Stimulated activated naive CD8-positive, alpha-beta T cell treated with anti-CD3 and anti-CD28 coated beads, Interleukin-15, Interleukin-2, amounts not matched to agents 100 U/mL and 50 U/mL, for 24 hours (primary cell): ENCODE results near the gene CLPSL2.

Experiments used
- ATAC-seq: fragments of 150-1000 bp; cut with Tn5 transposase; one replicate; pipeline ENCODE4 v1.10.0; 2021
- DNase-seq: peaks from one replicate; pipeline ENCODE4 v3.0.0; 2021

The CLPSL2 gene

DNA sequence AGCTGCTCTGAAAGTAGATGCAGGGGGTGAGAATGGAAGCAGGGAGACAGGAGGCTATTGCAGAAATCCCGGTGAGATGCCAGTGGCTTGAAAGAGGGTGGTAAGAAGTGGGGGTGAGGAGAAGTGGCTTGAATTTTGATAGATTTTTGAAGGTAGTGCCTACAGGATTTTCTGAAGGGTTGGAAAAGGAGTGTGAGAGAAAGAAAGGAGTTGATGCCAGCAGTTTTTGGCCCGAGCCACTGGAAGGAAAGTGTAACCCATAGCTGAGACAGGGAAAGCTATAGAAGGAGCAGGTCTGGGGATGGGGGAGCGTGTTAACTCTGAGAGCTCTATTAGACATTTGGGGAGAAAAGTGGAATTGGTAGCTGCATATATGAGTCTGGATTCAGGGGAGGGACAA lies 29.9 kb upstream of the CLPSL2 start:
- DNase-seq (no peak), ATAC-seq (no peak)

DNA sequence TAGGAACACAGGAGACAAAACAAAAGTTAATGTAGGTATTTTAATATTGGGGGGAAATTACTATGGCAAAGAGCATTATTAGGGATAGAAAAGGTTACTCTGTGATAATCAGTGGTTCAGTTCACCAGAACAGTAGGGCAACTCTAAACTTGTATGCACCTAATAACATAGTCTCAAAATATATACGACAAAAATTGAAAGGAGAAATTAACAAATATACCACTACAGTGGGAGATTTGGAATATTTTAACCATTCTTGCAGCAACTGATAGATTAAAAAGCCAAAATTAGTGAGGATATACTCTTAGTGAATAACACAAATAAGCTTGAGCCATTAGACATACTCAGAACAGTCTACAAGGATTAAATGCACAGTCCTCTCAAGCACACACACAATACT lies 28.5 kb upstream of the CLPSL2 start:
- ATAC-seq (no peak), DNase-seq (no peak)

DNA sequence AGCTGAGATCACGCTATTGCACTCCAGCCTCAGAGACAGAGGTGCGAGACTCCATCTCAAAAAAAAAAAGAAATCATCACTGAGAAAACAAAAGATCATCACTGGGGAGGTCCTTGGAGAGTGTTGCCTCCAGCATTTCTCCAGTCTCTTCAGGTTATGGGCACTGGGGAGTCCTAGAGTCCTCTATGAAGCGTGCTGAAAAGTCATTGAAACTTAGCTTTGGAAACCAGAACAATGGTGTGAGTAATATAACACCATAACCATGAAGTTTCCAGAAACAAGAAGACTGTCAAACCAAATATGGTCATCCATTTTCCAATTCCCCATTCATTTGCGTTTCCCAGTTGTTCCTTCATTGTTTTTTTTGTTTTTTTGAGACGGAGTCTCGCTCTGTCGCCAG lies 25.8 kb upstream of the CLPSL2 start:
- no peak for DNase-seq
- peak; percentile 52 for ATAC-seq

DNA sequence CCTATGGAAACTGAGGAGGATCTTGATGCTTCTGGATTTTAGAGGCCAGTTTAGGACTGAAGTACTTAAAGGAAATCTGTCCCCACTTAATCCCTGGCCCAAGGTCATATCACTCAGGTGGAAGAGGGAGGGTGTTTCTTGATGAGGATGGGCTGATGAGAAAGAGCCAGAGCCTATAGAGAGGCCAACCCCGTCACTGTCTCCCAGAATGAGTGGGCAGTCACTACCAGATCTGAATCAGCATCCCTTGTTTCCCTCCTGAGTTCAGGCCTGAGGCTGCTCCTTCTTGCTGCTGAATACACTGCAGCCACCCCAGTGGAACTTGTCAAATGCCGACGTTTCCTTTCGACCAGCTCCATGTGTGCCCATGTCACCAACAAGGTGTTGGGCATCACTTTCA lies 24.8 kb upstream of the CLPSL2 start:
- DNase-seq (no peak), ATAC-seq (peak; percentile 63)

DNA sequence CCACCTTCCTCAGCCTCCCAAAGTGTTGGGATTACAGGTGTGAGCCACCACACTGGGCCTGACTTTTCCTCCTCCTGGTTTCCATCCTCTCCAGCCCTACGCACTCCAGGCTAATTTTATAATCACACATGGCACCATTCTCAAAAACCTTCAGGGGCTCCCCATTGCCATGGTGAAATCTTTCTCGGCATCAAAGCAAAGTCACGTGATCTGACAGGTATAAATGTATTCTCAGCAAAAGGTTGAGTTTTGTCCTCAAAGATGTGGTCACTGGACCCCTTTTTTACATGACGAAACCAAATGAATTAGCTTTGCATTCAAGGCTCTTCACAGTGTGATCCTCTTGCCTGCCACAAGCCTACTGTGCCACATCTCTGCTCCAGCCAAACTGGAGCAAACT lies 24.1 kb upstream of the CLPSL2 start:
- ATAC-seq (no peak), DNase-seq (no peak)

DNA sequence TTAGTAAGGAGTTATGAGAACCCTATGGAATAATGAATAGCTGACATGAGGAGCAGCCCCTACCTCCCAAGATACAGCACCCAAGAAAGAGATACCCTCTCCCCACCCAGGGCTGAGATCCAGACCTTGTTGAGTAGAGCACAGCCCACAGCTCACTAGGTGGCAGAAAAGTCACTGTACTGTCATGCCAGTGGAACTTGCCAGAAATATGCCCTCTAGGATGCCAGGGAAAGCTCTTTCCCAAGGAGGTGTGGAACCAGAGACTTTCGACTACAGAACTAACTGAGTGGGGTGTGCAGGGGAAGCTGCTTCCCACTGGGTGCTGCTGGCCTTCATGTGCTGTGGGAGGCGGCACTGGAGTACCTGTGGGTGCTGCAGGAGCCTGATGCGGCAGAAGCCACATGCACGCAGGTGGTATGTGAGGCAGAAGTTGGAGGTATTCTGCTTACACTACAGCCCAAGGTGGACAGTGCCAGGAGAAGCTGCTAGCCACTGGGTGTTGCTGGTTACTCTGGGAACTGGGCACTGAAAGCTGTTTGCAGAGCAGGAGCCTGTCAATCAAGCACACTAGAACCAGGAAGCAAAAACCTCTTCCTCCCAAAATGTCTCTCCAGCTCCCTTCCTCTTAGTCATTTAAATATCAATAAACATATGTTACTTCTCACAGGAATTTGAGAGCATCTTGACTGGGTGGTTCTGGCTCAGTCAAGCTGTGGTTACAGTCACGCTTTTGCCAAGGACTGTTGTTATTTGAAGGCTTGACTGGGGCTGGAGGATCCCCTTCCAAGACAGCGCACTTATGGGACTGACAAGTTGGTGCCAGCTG lies 21.7 kb upstream of the CLPSL2 start:
- ATAC-seq (no peak), DNase-seq (no peak)

DNA sequence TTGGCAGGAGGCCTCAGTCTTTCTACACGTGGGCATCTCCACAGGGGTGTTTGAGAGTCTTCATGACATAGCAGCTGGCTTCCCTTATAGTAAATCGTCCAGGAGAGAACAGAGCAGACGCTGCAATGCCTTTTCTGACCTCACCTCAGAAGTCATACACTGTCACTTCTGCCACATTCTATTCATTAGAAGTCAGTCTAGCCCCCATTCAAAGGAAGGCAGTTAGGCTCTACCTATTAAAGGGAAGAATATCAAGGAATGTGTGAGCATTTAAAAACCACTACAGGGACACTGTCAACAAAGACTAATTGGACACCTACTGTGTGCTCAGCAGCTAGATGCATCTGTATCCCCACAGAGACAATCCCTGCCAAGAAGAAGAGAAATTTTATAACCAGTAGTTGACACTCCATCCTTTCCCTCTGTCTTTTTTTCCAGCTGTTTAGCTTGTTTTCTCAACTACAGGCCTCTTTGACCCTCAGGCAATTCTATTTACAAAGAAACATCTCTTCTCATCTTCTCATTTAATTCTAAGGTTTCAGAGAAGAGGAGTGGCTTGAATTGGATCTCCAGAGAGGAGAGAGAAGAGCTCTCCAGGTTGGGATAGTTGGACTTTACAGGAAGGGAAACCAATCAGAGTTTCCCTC lies 21.0 kb upstream of the CLPSL2 start:
- no peak for ATAC-seq
- DNase-seq: no peak

DNA sequence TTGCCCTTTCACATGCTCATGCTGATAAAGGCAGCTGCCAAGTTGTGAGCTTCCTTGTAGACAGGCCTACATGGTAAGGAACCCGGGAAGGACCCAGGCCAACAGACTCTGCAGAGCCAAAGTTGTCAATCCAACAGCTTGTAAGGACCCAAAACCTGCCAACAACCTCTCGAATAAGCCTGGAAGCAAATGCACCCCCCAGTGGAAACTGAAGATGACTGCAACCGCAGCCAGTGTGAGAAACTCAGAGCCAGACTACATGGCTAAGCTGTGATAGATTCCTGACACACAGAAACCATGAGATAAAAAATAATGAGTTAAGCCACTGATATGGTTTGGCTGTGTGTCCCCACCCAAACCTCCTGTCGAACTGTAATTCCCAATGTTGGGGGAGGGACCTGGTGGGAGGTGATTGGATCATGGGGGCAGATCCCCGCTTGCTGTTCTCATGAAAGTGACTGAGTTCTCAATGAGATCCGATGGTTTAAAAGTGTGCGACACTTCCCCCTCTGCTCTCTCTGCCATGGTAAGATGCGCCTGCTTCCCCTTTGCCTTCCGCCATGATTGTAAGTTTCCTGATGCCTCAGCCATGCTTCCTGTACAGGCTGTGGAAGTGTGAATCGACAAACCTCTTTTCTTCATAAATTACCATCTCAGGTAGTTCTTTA lies 18.8 kb upstream of the CLPSL2 start:
- DNase-seq (no peak), ATAC-seq (no peak)

DNA sequence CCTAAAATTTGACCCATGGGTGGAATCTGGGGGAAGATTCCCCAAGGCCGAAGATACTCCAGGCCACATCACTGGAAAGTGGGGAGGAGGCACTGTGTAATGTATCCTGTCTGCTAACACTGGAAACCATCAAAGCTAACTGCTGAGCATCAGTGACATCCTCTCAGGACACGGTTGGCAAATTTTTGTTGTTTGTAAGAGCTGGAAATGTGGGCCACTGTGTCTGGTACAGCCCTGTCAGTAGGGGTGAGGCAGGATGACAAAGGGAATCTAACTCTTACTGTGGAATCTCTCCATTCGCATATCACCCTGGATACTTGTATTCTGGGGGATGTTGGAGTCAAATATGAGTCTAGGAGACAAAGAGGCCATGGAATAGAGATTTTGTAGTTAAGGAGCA lies 17.0 kb upstream of the CLPSL2 start:
- DNase-seq (no peak), ATAC-seq (no peak)

DNA sequence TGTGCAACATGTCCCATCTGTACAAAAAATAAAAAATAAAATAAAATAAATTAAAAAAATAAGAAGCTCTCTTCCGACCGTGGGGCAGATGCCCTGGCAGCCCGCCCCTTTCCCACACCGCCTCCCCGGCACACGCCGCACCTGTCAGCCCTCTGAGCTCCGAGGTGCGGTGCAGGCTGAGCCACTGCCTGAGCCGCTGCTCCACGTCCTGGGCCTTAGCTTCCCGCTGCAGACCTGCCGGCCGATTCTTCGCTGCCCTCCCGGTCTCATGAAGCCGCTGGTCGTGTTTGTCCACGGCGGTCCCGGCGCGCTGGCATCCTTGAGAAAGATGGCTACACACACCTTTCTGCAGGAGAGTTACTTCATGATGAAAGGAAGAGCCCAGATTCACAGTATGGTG lies 10.7 kb upstream of the CLPSL2 start:
- no peak for ATAC-seq
- no peak for DNase-seq

DNA sequence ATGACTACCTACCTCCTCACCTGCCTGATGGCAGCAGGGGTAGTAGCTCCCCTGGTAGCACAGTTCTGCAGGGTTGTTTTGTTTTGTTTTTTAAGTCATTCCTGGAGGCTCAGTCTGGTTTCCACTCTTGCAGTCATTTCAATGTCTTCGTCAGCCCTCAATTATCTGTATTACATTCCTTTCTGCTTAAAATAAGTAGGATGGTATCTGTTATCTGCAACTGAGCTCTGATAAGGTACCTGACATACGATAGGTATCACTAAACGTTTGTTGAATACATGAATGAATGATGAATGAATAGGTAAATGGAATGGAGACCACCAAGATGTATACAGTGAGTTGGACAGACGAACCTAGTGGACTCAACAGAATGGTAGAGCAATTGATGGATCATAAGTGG lies 7.2 kb upstream of the CLPSL2 start:
- no peak for DNase-seq
- no peak for ATAC-seq

DNA sequence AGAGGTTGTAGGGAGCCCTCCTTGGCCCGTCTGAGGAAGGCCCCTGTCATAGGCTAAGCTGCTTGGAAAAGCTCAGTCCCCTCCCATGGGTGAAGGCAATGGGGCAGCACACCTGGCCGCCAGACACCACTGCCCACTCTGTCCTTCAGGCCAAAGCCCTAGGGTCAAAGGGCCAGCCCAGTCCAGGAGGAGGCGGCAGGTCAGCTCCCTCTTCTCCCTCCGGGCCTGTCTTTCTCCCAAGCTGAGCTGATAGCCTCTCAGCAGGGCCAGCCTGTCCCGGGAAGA lies 5.1 kb upstream of the CLPSL2 start:
- no peak for ATAC-seq

DNA sequence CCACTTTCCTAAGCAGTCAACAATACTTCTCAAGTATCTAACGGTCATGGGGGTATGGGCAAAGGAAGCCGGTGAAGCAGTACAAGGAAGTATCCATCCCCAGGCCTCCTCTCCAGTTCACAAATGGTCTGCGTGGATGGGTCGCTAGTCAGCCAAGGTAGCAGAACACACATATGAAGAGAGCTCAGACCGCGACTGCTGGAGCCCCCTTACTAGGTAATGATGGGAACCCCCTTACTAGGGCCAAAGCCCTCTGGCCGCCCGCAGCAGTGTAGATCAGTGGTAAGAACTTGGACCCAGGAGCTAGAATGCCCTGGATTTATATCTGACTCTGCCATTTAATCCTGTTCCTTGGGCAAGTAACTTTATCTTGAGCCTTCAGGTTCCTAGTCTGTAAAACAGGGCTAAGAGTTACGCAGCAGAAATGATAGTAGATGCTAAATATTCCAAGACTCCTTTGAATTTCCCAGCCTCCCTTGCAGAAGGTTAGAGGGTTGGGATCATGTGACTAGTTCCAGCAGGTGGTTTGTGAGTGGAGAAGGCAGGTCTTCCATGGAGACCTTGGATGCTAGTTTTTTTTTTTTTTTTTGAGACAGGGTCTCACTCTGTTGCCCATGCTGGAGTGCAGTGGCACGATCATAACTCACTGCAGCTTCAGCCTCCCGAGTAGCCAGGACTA lies 2.1 kb upstream of the CLPSL2 start:
- ATAC-seq (no peak), DNase-seq (no peak)

More for the DNA sequence above, 5.1 kb upstream of the CLPSL2 start:
- no peak for DNase-seq

DNA sequence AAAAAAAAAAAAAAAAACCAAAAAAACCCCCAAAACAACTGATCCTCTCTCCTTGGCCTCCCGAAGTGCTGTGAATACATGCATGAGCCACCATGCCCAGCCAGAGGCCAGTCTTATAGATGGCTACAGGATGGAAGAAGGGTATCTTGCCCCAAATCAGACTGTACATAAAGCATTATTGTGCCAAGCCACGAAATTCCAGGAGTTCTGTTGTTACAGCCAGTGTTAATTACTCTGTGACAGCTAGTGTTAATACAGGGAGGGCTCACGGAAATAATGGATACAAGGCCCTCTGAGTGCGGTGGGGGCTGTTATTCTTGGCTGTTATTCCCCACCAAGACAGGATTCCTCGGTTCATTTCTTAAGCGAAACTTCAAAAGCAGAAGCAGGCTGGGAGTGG lies 1.4 kb upstream of the CLPSL2 start:
- DNase-seq: no peak
- no peak for ATAC-seq

DNA sequence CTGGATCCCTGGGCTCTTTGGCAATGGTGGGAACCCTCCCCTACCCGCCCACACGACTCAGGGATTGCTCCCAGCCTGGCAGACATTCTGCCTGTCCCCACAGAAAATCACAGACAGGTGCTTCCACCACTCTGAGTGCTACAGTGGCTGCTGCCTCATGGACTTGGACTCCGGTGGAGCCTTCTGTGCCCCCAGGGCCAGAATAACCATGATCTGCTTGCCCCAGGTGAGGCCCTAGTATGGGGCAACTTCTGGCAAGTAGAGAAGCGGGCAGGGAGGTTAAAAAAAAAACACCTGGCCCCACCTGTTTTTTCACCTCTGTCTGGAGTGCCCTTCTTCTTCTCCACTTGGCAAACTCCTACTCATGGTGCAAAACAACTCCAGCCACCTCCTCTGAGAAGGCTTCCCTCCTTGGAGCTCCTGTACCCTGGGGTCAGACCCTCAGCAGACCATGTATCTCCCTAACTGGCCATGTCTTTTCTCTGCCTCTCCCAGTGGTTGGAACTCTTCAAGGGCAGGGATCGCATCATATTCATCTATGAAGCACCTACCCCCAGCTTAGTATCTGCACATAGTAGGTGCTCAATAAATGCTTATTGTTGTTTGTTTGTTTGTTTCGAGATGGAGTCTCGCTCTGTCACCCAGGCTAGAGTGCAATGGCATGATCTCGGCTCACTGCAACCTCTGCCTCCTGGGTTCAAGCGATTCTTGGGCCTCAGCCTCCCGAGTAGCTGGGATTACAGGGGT lies 1.1 kb downstream of the CLPSL2 start:
- ATAC-seq (no peak), DNase-seq (no peak)

DNA sequence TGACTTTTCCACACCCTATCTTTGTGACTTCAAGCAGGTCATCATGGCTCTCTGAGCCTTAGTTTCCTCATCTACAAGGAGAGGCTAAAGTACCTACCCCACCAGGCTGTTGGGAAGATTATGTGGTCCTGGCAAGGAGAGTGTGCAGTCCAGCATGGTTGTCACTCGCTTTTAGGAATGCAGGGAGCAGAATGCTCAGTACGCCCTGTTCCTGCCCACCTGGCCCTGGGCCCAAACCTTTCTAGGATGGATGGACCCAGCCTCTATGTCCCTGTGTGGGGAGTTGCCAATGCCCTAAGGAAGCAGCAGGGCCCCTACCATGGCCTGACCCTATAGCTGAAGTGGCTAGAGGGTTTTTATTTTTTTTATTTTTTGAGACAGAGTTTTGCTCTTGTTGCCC lies 2.0 kb downstream of the CLPSL2 start:
- ATAC-seq: no peak

DNA sequence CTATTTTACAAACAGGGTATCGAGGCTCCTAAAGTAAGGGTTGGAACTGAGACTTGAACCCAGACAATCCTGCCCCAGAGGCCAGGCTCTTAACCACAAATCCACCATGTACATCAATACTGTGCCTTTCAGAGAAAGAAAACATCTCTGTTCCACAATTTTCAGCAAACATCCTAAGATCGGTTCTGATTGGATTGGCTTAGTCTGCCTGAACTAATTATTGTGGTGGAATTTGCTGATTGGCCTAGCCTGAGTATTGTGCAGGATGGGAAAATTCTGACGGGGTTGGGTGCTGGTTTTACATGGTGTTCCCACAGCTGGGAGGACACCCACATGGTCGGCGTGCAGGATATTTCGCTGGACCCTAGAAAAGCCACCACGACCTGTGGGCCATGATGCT lies 4.3 kb downstream of the CLPSL2 start, which contains the start of gene CLPSL1:
Gene CLPSL1 (plus strand): TSS at position 301 of the 400 bp plus-strand sequence. CDS start 92 bp downstream, at position 393.
- no peak for DNase-seq
- no peak for ATAC-seq

More for the DNA sequence above, 2.0 kb downstream of the CLPSL2 start:
- DNase-seq: no peak

DNA sequence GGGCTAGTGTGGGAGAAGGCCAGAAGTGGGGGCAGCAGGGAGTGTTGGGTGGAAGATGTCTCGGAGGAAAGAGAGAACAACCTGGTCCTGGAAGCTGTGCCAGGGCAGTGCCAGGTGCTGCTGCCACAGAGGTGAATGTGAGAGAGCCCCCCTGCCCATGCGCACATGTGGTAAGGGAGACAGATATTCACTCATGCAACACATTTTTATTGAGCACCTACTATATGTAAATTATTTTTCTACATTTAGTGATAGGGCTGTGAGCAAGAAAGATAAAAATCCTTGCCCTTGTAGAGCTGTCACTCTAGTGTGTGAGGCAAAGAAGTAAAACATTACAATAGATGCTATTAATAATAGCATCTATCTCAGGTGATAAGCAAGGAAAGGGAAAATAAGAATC lies 4.9 kb downstream of the CLPSL2 start:
- ATAC-seq (no peak), DNase-seq (no peak)

DNA sequence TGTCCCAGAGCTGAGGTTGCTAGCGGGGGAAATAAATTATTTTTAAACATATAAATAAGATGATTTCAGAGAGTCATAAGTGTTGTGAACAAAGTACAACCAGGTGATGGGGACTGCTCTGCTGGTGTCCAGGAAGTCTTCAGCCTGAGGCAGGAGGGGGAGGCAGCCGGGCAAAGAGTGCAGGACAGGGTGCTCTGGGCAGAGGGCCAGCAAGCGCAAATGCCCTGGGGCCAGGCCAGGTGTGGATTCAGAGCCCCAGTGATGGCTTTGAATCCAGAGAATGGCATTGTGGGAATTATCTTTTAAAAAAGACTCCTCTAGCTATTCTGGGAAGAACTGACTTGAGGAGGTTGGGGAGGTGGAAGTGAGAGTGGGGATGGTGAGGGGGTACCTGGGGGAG lies 6.0 kb downstream of the CLPSL2 start:
- ATAC-seq (no peak), DNase-seq (no peak)

DNA sequence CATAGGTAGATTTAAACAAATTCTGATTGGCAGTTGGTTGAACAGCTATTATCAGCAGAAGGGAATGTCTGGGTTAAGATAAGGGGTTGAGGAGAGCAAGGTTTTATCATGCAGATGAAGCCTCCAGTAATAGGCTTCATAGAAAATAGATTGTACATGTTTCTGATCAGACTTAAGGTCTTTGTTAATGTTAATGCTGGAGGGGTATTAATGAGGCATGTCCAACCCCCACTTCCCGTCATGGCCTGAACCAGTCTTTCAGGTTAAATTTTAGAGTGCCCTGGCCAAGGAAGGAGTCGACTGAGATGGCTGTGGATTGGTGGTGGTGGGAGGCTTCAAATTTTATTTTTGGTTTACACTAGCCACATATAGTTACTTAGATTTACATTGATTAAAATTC lies 7.8 kb downstream of the CLPSL2 start:
- DNase-seq (no peak), ATAC-seq (no peak)

DNA sequence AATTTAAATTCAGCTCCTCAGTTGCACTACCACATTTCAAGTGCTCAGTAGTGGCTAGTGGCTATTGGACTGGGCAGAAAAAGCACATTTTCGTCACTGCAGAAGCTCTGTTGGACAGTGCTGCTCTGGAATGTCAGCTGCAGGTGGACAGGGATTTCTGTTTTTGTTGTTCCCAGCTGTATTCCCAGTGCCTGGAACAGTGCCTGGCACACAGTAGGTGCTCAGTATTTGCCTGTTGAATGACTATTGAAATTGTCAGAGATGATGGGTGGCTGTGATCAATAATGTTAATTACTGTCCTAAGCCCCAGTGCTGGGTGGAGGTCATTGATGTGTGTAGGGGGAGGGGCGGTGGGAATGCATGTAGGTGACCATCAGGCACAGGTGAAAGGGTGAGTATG lies 9.9 kb downstream of the CLPSL2 start:
- no peak for ATAC-seq
- no peak for DNase-seq

DNA sequence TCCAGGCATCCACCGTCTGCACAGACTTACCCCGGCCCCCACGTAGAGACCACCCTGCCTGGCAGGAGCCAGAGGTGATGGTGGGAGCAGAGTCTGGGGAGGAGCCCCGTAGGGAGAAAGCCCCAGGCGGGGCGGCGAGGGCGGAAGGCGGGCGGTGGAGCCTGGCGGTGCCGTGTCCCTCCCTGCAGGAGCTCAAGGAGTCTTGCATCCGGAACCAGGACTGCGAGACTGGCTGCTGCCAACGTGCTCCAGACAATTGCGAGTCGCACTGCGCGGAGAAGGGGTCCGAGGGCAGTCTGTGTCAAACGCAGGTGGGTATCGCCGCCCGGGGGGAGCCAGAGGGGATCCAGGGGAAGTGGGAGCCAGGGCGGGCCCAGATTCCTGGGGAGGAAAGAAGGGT lies 10.4 kb downstream of the CLPSL2 start:
- DNase-seq (no peak), ATAC-seq (no peak)
